Upper lobe of left lung (tissue), 6 donors: ENCODE measurements around the gene MYO3B. TPM values are rescaled to one million over a fixed set of nuclear protein-coding genes. Genes with fewer than 3 reads are reported as not detected.
"Not testable (repeated sequence)": the region's sequence is repeated elsewhere in the genome, so short reads cannot be mapped to it uniquely, and the experiment has no call there.

Source experiments
- ATAC-seq, 2 donors: fragments of 200-7000 bp; cut with Tn5 transposase; one replicate each; pipeline ENCODE4 v1.9.1; 2022; ENCODE audit warnings: mild to moderate bottlenecking in 2 of 2, moderate library complexity in 2 of 2; ENCODE audit not compliant: low FRiP score in 2 of 2
- DNase-seq, 2 donors: peaks; one replicate each; pipeline ENCODE4 v3.0.0-alpha.2; 2019 to 2020
- H3K27ac ChIP-seq, 4 donors: fragments of 200-600 bp; sonication (generic); one replicate each; pipeline ENCODE4 v1.5.1; 2016 to 2019
- H3K27me3 ChIP-seq, 4 donors: fragments of 200-600 bp; sonication (generic); one replicate each; pipeline ENCODE4 v1.5.1; 2017 to 2019
- H3K36me3 ChIP-seq, 4 donors: fragments of 200-600 bp; sonication (generic); one replicate each; pipeline ENCODE4 v1.5.1; 2016 to 2019
- H3K4me1 ChIP-seq, 4 donors: fragments of 200-600 bp; sonication (generic); one replicate each; pipeline ENCODE4 v1.5.1; 2018 to 2019
- H3K4me3 ChIP-seq, 4 donors: fragments of 200-600 bp; sonication (generic); one replicate each; pipeline ENCODE4 v1.5.1; 2017 to 2019; ENCODE audit warnings: mild to moderate bottlenecking in 2 of 4, moderate library complexity in 1 of 4
- H3K9me3 ChIP-seq, 4 donors: fragments of 200-600 bp; sonication (generic); one replicate each; pipeline ENCODE4 v1.5.1; 2018 to 2019
- EP300 ChIP-seq, 4 donors: sonication (generic); formaldehyde crosslinking; IDR thresholded peaks; one replicate each; pipeline ENCODE4 v1.5.1; 2017; ENCODE audit warnings: antibody characterized with exemption in 4 of 4, control low read depth in 2 of 4
- POLR2A ChIP-seq, 4 donors: fragments of 450-650 bp; IDR thresholded peaks; one replicate each; pipeline ENCODE4 v1.5.1; 2016 to 2017; ENCODE audit warnings: antibody characterized with exemption in 4 of 4, mild to moderate bottlenecking in 2 of 4
- POLR2AphosphoS5 ChIP-seq, 2 donors: sonication (generic); formaldehyde crosslinking; IDR thresholded peaks; one replicate each; pipeline ENCODE4 v1.5.1; 2017; ENCODE audit warnings: antibody characterized with exemption in 2 of 2
- WGBS, 2 donors: methylation state at CpG; one replicate each; pipeline ENCODE4 v1.1.5; 2017 to 2018; 5-methylcytosine and 5-hydroxymethylcytosine counted together
- total RNA-seq, 6 donors: library from RNA; depleted of rRNA in 4 of 6; stranded (reverse); fragments of >200 nt in 4 of 6; gene quantifications; one replicate each; pipeline versions ENCODE4 v1.1.0 to v1.2.1, GENCODE V29; 2016 to 2021
- TF ChIP-seq, protein P1 (sequence below), 6 experiments: fragments of 450-650 bp in 4 of 6; fragments of 200-600 bp in 2 of 6; sonication (generic) in 2 of 6; IDR thresholded peaks; one replicate each; pipeline ENCODE4 v1.5.1; 2016 to 2019; ENCODE audit warnings: antibody characterized with exemption in 6 of 6
- donor health status: DM: no; HTN: no; CAD: no; lungs with moderate emphysema.
- donor health status: DM: no; HTN: yes; CAD: no; lungs with severe emphysema.

MYO3B gene
- total RNA-seq, 6 donors from 2014 or later: 0.09 to 0.20 (median 0.13) TPM; not detected in 3

DNA sequence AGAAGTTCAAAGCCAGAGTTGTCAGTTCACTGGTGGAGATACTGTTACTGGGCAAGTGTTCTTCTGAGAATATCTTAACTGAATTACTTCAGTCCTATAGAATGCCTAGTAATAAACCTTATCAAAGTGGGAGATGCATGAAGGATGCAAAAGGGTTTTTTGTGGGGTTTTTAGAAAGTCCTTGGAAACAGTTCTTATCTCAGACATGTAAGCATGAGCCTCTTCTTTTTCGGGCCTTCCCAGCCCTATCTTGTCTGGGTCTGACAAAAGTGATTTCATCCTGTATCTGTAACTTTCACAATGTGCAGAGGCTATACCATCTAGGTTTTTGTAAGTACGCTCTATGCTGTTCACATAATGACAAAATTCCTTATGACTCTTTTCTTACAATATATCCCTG lies 255.5 kb downstream of the MYO3B start:
- Histone ChIP-seq H3K9me3 (no peaks in the 10 kb centered on the region), H3K4me3 (no peak overlapping the region), H3K36me3 (no peaks in the 10 kb centered on the region), H3K4me1 (no peaks in the 10 kb centered on the region), H3K27ac (no peak overlapping the region), H3K27me3 (no peaks in the 10 kb centered on the region)
- no peak for ATAC-seq
- TF ChIP-seq POLR2A (IDR thresholded peaks at IDR 0.05): no peak
- TF ChIP-seq POLR2AphosphoS5 (IDR thresholded peaks at IDR 0.05): no peak
- TF ChIP-seq EP300 (IDR thresholded peaks at IDR 0.05): no peak
- TF ChIP-seq, protein P1, sequence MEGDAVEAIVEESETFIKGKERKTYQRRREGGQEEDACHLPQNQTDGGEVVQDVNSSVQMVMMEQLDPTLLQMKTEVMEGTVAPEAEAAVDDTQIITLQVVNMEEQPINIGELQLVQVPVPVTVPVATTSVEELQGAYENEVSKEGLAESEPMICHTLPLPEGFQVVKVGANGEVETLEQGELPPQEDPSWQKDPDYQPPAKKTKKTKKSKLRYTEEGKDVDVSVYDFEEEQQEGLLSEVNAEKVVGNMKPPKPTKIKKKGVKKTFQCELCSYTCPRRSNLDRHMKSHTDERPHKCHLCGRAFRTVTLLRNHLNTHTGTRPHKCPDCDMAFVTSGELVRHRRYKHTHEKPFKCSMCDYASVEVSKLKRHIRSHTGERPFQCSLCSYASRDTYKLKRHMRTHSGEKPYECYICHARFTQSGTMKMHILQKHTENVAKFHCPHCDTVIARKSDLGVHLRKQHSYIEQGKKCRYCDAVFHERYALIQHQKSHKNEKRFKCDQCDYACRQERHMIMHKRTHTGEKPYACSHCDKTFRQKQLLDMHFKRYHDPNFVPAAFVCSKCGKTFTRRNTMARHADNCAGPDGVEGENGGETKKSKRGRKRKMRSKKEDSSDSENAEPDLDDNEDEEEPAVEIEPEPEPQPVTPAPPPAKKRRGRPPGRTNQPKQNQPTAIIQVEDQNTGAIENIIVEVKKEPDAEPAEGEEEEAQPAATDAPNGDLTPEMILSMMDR (IDR thresholded peaks at IDR 0.05): no peak
- no peak for DNase-seq
- WGBS, 2 donors: 80 to 90% methylated on average over 2 of the region's 2 CpGs

DNA sequence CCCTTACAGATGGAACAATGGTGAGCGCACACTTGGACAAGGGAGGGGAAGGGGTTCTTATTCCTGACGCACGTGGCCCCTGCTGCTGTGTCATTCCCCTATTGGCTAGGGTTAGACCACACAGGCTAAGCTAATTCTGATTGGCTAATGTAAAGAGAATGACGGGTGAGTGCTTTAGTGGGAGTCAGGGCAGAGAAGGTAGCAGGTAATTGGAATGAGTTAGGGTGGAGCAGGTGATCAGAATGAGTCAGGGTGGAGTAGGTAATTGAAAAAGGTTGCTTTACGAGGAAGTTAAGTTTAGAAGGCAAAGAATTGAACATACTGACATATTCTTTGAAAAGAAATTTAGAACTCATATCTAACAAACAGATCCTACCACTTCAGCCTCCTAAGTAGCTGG lies 256.4 kb downstream of the MYO3B start:
- 89 to 94% methylated on average over 5 of the region's 5 CpGs for WGBS, 2 donors
- H3K9me3 ChIP-seq, H3K4me1 ChIP-seq, H3K36me3 ChIP-seq, DNase-seq, H3K27me3 ChIP-seq, H3K27ac ChIP-seq, ATAC-seq, H3K4me3 ChIP-seq: not testable (repeated sequence)

DNA sequence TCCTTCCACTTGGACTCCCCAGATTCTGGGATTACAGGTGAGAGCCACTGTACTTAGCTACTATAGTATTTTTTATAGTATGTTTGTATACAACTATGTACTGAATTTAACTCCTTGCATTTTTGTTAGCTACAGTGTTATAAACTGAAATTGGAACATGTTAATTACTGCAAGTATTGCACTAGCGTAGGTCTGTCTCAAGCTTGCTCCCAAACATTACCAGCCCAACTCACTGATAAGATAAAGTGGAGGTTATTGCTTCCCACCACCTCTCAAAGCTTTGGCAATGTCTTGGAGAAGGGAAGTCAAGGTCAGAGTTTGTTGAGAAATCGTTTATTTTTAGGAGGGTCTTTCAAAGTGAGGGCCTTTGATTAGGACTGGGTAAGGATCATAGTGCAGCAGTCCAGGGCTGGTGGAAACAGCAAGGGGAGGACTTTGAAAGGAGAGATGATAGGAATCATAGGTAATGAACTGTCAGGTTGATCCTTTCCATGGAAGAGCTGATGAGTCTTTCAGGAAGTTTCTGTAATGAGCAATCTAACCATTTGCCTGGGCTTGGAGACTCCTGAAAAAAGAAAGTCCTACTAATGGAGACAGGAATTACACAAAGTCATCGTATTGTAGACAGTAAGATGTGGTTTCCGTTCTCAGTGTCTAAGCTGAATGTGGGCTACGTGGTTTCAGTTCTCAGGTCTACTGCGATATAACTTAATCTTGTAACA lies 257.1 kb downstream of the MYO3B start:
- H3K27ac ChIP-seq: no peak overlapping the region
- H3K4me1 ChIP-seq: no peaks in the 10 kb centered on the region
- 56 to 61% methylated on average over 6 of the region's 6 CpGs for WGBS, 2 donors
- no peak for TF ChIP-seq EP300 (IDR thresholded peaks at IDR 0.05)
- TF ChIP-seq, protein P1 (IDR thresholded peaks at IDR 0.05): no peak
- no peak for TF ChIP-seq POLR2AphosphoS5 (IDR thresholded peaks at IDR 0.05)
- no peak for TF ChIP-seq POLR2A (IDR thresholded peaks at IDR 0.05)
- no peaks in the 10 kb centered on the region for H3K36me3 ChIP-seq
- H3K4me3 ChIP-seq: no peak overlapping the region
- DNase-seq: no peak
- H3K27me3 ChIP-seq: no peaks in the 10 kb centered on the region
- no peak for ATAC-seq
- H3K9me3 ChIP-seq: no peaks in the 10 kb centered on the region

DNA sequence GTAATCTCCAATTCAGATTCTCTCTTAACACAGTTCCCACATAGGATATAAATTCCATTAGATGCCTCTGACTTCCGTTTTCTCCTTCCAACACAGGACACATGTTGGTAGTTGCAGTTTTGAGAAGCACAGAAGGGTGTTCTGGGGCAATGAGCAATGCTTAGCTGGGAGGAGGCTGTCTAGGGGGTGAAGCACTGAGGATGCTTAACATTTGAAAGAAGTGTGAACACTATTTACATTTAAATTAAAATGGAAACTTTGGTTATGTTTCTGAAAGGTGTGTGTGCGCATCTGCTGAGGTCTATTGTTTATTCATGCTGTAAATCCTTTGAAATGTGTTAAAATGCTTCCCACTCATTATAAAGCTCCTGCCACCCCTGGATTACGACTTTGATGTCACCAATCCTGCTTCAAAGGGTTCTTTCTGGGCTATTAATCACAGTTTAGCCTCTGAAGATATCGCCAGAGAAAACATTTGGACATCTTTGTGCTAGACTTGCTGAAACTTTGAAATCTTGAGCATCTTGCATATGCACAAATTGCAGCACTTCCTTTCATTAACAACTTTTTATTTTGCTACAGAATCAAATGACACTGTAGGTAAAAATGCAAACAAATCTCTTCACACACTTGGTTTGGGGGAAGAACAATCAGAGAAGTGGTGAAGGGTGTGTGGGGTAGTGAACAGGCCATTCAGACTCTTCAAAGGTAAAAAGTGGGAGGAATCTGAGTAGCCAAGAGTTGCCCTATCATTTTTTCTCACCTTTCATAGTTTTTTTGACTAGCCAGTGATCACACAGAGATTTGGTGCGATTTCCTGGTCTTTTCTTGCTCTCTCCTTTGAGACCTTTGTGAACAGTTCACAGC lies 258.4 kb downstream of the MYO3B start:
- DNase-seq: no peak
- ATAC-seq: no peak
- no peak overlapping the region for H3K4me3 ChIP-seq
- H3K36me3 ChIP-seq: no peaks in the 10 kb centered on the region
- H3K9me3 ChIP-seq: no peaks in the 10 kb centered on the region
- no peak overlapping the region for H3K27ac ChIP-seq
- TF ChIP-seq EP300 (IDR thresholded peaks at IDR 0.05) (no peak), POLR2AphosphoS5 (IDR thresholded peaks at IDR 0.05) (no peak), POLR2A (IDR thresholded peaks at IDR 0.05) (no peak)
- TF ChIP-seq, protein P1 (IDR thresholded peaks at IDR 0.05): no peak
- H3K27me3 ChIP-seq: no peaks in the 10 kb centered on the region
- no peaks in the 10 kb centered on the region for H3K4me1 ChIP-seq
- WGBS, 2 donors: 67 to 74% methylated on average over 5 of the region's 5 CpGs

DNA sequence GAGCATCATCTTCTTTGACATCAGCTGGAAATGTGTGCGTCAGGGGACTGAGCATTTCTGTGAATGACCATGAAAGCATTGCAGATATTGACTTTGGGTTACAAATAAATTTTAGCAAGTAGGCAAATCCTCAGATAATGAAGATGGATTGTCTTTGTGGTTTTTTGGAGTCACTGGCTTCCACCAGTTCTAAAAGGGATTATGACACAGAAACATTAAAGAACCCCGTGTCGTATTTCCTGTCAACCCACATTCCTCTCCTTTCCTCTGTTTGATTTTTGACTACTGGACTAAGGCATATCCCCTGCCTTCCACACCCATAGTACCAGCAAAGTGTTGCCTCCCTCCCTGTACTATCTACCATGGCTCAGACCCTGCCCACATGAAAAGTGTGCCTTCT lies 268.1 kb downstream of the MYO3B start:
- Histone ChIP-seq H3K36me3 (no peaks in the 10 kb centered on the region), H3K27ac (no peak overlapping the region), H3K4me3 (no peak overlapping the region), H3K9me3 (peaks cover 0 to 5% (median 0%) of the 10 kb centered on the region in 4 donors), H3K4me1 (no peaks in the 10 kb centered on the region), H3K27me3 (no peaks in the 10 kb centered on the region)
- ATAC-seq: no peak
- TF ChIP-seq EP300 (IDR thresholded peaks at IDR 0.05): no peak
- no peak for TF ChIP-seq POLR2AphosphoS5 (IDR thresholded peaks at IDR 0.05)
- TF ChIP-seq, protein P1 (IDR thresholded peaks at IDR 0.05): no peak
- no peak for TF ChIP-seq POLR2A (IDR thresholded peaks at IDR 0.05)
- WGBS, 2 donors: 45 to 63% methylated on average over 3 of the region's 3 CpGs
- DNase-seq: no peak
